ENCODE results near the gene GBE1.

GBE1 gene

GRCh38 chr3:81545572-81545971 is 215.9 kb downstream of the GBE1 start:
- no peak for DNase-seq
- H3K36me3 ChIP-seq, result no peaks in the 10 kb centered on the region
- no peaks in the 10 kb centered on the region for H3K27me3 ChIP-seq (ENCODE audit: insufficient read depth, low read depth, severe bottlenecking)
- no peak overlapping the region for H3K27ac ChIP-seq
- TF ChIP-seq CTCF (IDR thresholded peaks at IDR 0.05; ENCODE audit: low read depth, low read length), result no peak
- H3K9me3 ChIP-seq (ENCODE audit: severe bottlenecking), result peaks cover 5% of the 10 kb centered on the region
- H3K4me3 ChIP-seq (ENCODE audit: low read depth, low read length), result no peak overlapping the region

DNA sequence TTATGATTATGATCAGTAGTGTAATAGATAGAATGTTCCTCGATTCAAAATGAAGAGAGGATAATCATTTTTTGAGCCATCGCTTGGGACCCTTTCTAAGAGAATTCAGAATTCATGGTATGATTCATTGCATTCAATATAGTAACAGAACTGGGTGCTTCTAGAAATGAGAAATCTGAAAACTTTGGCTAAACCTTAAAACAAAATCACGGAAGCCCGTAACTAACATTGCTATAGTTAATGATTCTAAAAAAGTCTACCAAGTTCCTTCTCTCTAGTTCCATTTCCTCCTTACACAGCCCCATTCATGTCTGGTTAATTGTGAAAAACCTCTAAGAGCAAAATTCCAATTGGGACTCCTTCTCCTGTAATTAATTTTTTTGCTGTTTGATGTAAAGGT is 217.1 kb downstream of the GBE1 start:
- TF ChIP-seq CTCF (IDR thresholded peaks at IDR 0.05; ENCODE audit: low read depth, low read length), result no peak
- Histone ChIP-seq H3K36me3 (no peaks in the 10 kb centered on the region), H3K9me3 (ENCODE audit: severe bottlenecking) (peaks cover 5% of the 10 kb centered on the region), H3K27me3 (ENCODE audit: insufficient read depth, low read depth, severe bottlenecking) (no peaks in the 10 kb centered on the region), H3K4me3 (ENCODE audit: low read depth, low read length) (no peak overlapping the region), H3K27ac (no peak overlapping the region)
- no peak for DNase-seq

GRCh38 chr3:81540787-81541186 is 220.7 kb downstream of the GBE1 start:
- Histone ChIP-seq H3K9me3 (ENCODE audit: severe bottlenecking) (no peaks in the 10 kb centered on the region), H3K27me3 (ENCODE audit: insufficient read depth, low read depth, severe bottlenecking) (no peaks in the 10 kb centered on the region), H3K36me3 (no peaks in the 10 kb centered on the region), H3K4me3 (ENCODE audit: low read depth, low read length) (no peak overlapping the region), H3K27ac (no peak overlapping the region)
- no peak for TF ChIP-seq CTCF (IDR thresholded peaks at IDR 0.05; ENCODE audit: low read depth, low read length)
- DNase-seq, result no peak

DNA sequence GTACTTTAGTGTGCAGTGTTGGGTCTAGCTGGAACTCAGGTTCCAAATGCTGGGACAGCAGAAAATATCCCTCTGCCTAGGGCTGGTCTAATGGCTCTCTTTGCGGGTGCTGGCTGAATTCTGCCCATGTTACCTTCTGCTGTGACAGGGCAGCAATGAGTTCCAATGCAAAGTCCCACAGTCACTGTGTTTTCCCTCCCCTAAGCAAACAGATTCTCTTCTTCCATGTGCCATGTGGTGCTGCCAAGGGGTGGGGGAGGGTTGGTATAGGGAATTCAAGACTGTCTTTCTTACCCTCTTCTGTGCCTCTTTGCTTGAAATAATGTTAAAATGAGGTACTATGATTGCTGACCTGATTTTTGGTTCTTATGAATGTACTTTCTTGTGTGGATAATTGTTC is 229.6 kb downstream of the GBE1 start:
- Histone ChIP-seq H3K4me3 (ENCODE audit: low read depth, low read length) (no peak overlapping the region), H3K27me3 (ENCODE audit: insufficient read depth, low read depth, severe bottlenecking) (no peaks in the 10 kb centered on the region), H3K36me3 (no peaks in the 10 kb centered on the region), H3K9me3 (ENCODE audit: severe bottlenecking) (no peaks in the 10 kb centered on the region), H3K27ac (no peak overlapping the region)
- no peak for DNase-seq
- no peak for TF ChIP-seq CTCF (IDR thresholded peaks at IDR 0.05; ENCODE audit: low read depth, low read length)

- Histone ChIP-seq H3K4me3 (ENCODE audit: low read depth, low read length) (no peak overlapping the region), H3K27me3 (ENCODE audit: insufficient read depth, low read depth, severe bottlenecking) (no peaks in the 10 kb centered on the region), H3K9me3 (ENCODE audit: severe bottlenecking) (no peaks in the 10 kb centered on the region), H3K27ac (no peak overlapping the region), H3K36me3 (no peaks in the 10 kb centered on the region)
- DNase-seq, result no peak
- TF ChIP-seq CTCF (IDR thresholded peaks at IDR 0.05; ENCODE audit: low read depth, low read length), result no peak
Observed at GRCh38 chr3:81531263-81531662, 230.2 kb downstream of the GBE1 start.

- Histone ChIP-seq H3K27me3 (ENCODE audit: insufficient read depth, low read depth, severe bottlenecking) (no peaks in the 10 kb centered on the region), H3K36me3 (no peaks in the 10 kb centered on the region), H3K9me3 (ENCODE audit: severe bottlenecking) (no peaks in the 10 kb centered on the region), H3K27ac (no peak overlapping the region), H3K4me3 (ENCODE audit: low read depth, low read length) (no peak overlapping the region)
- no peak for DNase-seq
- TF ChIP-seq CTCF (IDR thresholded peaks at IDR 0.05; ENCODE audit: low read depth, low read length), result no peak
Observed at GRCh38 chr3:81530180-81530939, 231.1 kb downstream of the GBE1 start.

Data from WERI-Rb-1 (cell line).